Measurements from ENCODE around the gene CHKA.

DNA sequence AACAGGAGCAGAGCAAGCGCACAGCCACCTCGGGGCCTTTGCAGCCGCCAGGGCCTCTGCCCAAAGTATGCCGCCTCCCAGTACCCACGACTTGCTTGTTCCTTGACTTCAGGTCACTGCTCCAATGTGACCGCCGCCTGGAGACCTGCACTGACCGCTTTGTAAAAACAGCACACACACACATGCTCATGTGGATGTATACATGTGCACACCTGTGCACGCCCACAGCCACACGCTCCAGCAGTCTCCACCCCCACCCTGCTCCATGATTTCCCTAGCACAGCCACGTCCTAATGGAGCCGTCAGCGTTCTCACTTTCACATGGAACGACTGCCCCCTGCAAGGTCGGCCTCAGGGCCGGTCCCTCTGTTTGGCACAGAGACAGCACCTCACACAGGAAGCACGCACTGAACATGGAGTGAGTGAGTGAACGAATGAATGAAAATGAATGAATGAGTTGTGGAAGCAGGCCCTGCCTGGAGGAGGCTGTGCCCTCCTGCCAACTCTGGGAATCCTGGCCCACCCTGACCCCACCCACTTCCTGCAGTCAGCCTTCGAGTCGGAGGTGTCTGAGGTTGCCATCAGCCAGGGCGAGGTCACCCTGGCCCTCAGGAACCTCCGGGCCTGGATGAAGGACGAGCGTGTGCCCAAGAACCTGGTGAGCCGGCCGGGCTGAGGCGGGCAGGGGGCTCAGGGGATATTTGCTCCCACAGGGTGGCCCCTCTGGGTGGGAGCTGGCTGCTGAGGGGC lies 103.0 kb downstream of the CHKA start:
- TF ChIP-seq, protein P1, sequence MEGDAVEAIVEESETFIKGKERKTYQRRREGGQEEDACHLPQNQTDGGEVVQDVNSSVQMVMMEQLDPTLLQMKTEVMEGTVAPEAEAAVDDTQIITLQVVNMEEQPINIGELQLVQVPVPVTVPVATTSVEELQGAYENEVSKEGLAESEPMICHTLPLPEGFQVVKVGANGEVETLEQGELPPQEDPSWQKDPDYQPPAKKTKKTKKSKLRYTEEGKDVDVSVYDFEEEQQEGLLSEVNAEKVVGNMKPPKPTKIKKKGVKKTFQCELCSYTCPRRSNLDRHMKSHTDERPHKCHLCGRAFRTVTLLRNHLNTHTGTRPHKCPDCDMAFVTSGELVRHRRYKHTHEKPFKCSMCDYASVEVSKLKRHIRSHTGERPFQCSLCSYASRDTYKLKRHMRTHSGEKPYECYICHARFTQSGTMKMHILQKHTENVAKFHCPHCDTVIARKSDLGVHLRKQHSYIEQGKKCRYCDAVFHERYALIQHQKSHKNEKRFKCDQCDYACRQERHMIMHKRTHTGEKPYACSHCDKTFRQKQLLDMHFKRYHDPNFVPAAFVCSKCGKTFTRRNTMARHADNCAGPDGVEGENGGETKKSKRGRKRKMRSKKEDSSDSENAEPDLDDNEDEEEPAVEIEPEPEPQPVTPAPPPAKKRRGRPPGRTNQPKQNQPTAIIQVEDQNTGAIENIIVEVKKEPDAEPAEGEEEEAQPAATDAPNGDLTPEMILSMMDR (IDR thresholded peaks at IDR 0.05; ENCODE audit: low read length), result no peak
- TF ChIP-seq EZH2 (optimal IDR thresholded peaks at IDR 0.05; ENCODE audit: low read depth, low read length), result no peak

All from MM.1S (cell line).